ENCODE results near the gene OMP.

DNA sequence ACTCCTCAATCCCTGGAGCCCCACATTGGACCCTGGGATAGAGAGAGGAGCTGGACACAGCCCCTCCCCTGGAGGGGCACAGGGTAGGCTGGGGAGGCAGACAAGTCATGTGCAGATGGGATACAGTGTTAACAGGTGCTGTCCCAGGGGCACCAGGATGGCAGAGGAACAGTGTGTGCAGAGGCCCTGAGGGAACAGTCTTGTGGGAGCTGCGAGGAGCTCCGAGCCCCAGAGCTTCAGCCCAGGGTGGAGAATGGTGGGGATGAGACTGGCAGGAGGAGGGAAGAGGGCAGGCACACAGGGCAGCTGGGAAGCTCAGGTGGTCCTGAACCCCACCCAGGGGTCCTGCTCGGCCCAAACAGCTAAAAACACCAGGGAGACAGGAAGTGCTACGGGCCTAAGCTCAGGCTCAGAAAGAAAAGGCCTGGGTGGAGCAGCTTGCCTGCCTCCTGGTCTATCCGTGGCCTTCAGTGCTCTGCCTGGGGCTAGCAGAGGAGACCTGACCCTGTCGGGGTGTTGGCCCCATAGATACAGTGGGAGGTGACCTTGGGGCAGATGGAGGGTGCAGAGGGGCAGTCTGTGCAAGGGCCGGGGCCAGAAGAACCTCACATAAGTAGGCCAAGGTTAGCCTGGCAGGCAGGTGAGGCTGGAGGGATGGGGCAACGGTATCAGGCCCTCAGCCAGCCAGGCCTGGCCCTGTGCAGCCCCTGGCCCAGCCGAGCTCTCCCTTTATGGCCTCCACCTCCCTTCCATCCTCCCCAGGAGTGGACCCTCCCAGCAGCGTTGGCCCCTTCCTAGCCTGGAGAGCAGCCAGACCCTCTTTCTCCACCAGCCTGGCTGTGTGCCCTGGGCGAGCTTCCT, 20.4 kb upstream of the OMP start:
- TF ChIP-seq ATF1 (CRISPR knock-in tag; IDR thresholded peaks at IDR 0.05) (no peak), NR2C2 (CRISPR knock-in tag; IDR thresholded peaks at IDR 0.05) (no peak)
- TF ChIP-seq, protein P1, sequence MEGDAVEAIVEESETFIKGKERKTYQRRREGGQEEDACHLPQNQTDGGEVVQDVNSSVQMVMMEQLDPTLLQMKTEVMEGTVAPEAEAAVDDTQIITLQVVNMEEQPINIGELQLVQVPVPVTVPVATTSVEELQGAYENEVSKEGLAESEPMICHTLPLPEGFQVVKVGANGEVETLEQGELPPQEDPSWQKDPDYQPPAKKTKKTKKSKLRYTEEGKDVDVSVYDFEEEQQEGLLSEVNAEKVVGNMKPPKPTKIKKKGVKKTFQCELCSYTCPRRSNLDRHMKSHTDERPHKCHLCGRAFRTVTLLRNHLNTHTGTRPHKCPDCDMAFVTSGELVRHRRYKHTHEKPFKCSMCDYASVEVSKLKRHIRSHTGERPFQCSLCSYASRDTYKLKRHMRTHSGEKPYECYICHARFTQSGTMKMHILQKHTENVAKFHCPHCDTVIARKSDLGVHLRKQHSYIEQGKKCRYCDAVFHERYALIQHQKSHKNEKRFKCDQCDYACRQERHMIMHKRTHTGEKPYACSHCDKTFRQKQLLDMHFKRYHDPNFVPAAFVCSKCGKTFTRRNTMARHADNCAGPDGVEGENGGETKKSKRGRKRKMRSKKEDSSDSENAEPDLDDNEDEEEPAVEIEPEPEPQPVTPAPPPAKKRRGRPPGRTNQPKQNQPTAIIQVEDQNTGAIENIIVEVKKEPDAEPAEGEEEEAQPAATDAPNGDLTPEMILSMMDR (IDR thresholded peaks at IDR 0.05) = no peak
- TF ChIP-seq, protein P2, sequence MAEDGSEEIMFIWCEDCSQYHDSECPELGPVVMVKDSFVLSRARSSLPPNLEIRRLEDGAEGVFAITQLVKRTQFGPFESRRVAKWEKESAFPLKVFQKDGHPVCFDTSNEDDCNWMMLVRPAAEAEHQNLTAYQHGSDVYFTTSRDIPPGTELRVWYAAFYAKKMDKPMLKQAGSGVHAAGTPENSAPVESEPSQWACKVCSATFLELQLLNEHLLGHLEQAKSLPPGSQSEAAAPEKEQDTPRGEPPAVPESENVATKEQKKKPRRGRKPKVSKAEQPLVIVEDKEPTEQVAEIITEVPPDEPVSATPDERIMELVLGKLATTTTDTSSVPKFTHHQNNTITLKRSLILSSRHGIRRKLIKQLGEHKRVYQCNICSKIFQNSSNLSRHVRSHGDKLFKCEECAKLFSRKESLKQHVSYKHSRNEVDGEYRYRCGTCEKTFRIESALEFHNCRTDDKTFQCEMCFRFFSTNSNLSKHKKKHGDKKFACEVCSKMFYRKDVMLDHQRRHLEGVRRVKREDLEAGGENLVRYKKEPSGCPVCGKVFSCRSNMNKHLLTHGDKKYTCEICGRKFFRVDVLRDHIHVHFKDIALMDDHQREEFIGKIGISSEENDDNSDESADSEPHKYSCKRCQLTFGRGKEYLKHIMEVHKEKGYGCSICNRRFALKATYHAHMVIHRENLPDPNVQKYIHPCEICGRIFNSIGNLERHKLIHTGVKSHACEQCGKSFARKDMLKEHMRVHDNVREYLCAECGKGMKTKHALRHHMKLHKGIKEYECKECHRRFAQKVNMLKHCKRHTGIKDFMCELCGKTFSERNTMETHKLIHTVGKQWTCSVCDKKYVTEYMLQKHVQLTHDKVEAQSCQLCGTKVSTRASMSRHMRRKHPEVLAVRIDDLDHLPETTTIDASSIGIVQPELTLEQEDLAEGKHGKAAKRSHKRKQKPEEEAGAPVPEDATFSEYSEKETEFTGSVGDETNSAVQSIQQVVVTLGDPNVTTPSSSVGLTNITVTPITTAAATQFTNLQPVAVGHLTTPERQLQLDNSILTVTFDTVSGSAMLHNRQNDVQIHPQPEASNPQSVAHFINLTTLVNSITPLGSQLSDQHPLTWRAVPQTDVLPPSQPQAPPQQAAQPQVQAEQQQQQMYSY (CRISPR knock-in tag; IDR thresholded peaks at IDR 0.05) = no peak
- TF ChIP-seq, protein P3, sequence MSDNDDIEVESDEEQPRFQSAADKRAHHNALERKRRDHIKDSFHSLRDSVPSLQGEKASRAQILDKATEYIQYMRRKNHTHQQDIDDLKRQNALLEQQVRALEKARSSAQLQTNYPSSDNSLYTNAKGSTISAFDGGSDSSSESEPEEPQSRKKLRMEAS (CRISPR knock-in tag; IDR thresholded peaks at IDR 0.05) = no peak
